Inferior parietal cortex (tissue), 1 donor: Measurements from ENCODE around the gene MAD1L1.

ENCODE experiments used
- DNase-seq: peaks from one replicate; pipeline ENCODE4 v3.0.0-alpha.2; 2016; ENCODE audit errors: extremely low spot score

The MAD1L1 gene

GRCh38 chr7:1944619-1945210 lies 288.0 kb downstream of the MAD1L1 start:
- no peak for DNase-seq

GRCh38 chr7:1943933-1944618 lies 288.7 kb downstream of the MAD1L1 start:
- DNase-seq, result no peak

- no peak for DNase-seq
Measured at GRCh38 chr7:1943326-1943725, 289.4 kb downstream of the MAD1L1 start.

- DNase-seq, result no peak
Measured at GRCh38 chr7:1942941-1943289, 289.8 kb downstream of the MAD1L1 start.

- DNase-seq, result no peak
Measured at GRCh38 chr7:1942243-1942940, 290.4 kb downstream of the MAD1L1 start.

- no peak for DNase-seq
Measured at GRCh38 chr7:1941464-1942242, 291.1 kb downstream of the MAD1L1 start.

- DNase-seq, result no peak
Measured at GRCh38 chr7:1940863-1941262, 291.9 kb downstream of the MAD1L1 start.

- DNase-seq, result no peak
Measured at GRCh38 chr7:1940402-1940786, 292.4 kb downstream of the MAD1L1 start.

- DNase-seq, result no peak
Measured at GRCh38 chr7:1939434-1940401, 293.0 kb downstream of the MAD1L1 start.

- DNase-seq, result no peak
Measured at GRCh38 chr7:1938788-1939433, 293.8 kb downstream of the MAD1L1 start.

- no peak for DNase-seq
Measured at GRCh38 chr7:1937252-1937605, 295.5 kb downstream of the MAD1L1 start.

GRCh38 chr7:1936531-1937251 lies 296.1 kb downstream of the MAD1L1 start:
- no peak for DNase-seq

GRCh38 chr7:1936006-1936310 lies 296.8 kb downstream of the MAD1L1 start:
- DNase-seq, result no peak

- no peak for DNase-seq
Measured at GRCh38 chr7:1935176-1936005, 297.4 kb downstream of the MAD1L1 start.

- DNase-seq, result no peak
Measured at GRCh38 chr7:1934756-1935155, 298.0 kb downstream of the MAD1L1 start.

- no peak for DNase-seq
Measured at GRCh38 chr7:1934017-1934416, 298.7 kb downstream of the MAD1L1 start.

GRCh38 chr7:1933066-1933750 lies 299.5 kb downstream of the MAD1L1 start:
- no peak for DNase-seq

GRCh38 chr7:1931951-1932270 lies 300.8 kb downstream of the MAD1L1 start:
- no peak for DNase-seq
